DND-41 (cell line): ENCODE measurements around the gene OPHN1.

ENCODE experiments used
- EZH2 ChIP-seq: IDR thresholded peaks from 3 replicates; pipeline ENCODE4 v1.6.1; 2012; ENCODE audit warnings: borderline replicate concordance, low read depth, mild to moderate bottlenecking, moderate library complexity, low read length, inconsistent platforms; ENCODE audit not compliant: severe bottlenecking
- TF ChIP-seq, protein P1 (sequence below): IDR thresholded peaks from 2 replicates; pipeline ENCODE4 v1.5.1; 2012; ENCODE audit warnings: borderline replicate concordance, low read length, moderate library complexity, mild to moderate bottlenecking; ENCODE audit not compliant: poor library complexity, severe bottlenecking; ENCODE audit errors: extremely low read depth

DNA sequence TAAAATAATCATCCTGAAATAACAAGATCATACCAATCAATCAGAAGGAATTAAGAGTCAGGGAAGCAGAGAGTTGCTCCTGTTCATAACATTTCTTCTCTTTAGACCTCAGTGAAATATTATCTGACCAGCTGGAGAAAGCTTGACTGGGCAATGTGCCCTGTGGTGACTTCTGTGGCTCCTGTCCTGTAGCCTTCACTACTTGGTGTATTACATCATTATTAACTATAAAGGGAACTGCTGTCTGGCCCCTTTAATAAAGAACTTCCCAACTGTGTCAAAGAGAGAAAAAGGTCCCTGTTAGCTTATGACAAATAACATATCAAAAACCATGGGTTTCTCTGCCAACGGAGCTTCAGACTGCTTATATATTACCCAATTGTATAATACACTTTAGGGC, 18.0 kb downstream of the OPHN1 start:
- TF ChIP-seq, protein P1, sequence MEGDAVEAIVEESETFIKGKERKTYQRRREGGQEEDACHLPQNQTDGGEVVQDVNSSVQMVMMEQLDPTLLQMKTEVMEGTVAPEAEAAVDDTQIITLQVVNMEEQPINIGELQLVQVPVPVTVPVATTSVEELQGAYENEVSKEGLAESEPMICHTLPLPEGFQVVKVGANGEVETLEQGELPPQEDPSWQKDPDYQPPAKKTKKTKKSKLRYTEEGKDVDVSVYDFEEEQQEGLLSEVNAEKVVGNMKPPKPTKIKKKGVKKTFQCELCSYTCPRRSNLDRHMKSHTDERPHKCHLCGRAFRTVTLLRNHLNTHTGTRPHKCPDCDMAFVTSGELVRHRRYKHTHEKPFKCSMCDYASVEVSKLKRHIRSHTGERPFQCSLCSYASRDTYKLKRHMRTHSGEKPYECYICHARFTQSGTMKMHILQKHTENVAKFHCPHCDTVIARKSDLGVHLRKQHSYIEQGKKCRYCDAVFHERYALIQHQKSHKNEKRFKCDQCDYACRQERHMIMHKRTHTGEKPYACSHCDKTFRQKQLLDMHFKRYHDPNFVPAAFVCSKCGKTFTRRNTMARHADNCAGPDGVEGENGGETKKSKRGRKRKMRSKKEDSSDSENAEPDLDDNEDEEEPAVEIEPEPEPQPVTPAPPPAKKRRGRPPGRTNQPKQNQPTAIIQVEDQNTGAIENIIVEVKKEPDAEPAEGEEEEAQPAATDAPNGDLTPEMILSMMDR, result no peak
- TF ChIP-seq EZH2, result no peak
